Nephron (organoid): ENCODE data around the gene FUNDC2.

Experiments
- H3K27ac Mint-ChIP-seq, 3 experiments: 2 replicates each; pipeline ENCODE4 v1.8.0; 2020; ENCODE audit warnings: mixed read lengths in 3 of 3, mild to moderate bottlenecking in 2 of 3, moderate library complexity in 1 of 3
- H3K27me3 Mint-ChIP-seq: 2 replicates; pipeline ENCODE4 v1.8.0; 2021; ENCODE audit warnings: low read depth, mild to moderate bottlenecking, moderate library complexity, mixed read lengths
- H3K36me3 Mint-ChIP-seq: 2 replicates; pipeline ENCODE4 v1.8.0; 2020; ENCODE audit warnings: low read depth, mixed read lengths
- H3K4me1 Mint-ChIP-seq: 2 replicates; pipeline ENCODE4 v1.8.0; 2020; ENCODE audit warnings: mixed read lengths
- H3K4me3 Mint-ChIP-seq, 3 experiments: 2 replicates each; pipeline ENCODE4 v1.8.0; 2020; ENCODE audit warnings: mild to moderate bottlenecking in 3 of 3, mixed read lengths in 3 of 3, moderate library complexity in 2 of 3
- H3K9me3 Mint-ChIP-seq: 2 replicates; pipeline ENCODE4 v1.8.0; 2020; ENCODE audit warnings: mixed read lengths
- CTCF ChIP-seq, 3 experiments: fragments of 200-600 bp; sonication (generic); IDR thresholded peaks; one replicate each; pipeline ENCODE4 v1.5.0; 2021; ENCODE audit warnings: antibody characterized with exemption in 3 of 3; ENCODE audit not compliant: unreplicated experiment in 3 of 3

Gene FUNDC2

GRCh38 chrX:155055494-155055893 is 28.9 kb downstream of the FUNDC2 start:
- no peak for TF ChIP-seq CTCF (IDR thresholded peaks at IDR 0.05; ENCODE audit: unreplicated experiment in 3 of 3)
- Mint-ChIP-seq H3K9me3 (no peaks in the 10 kb centered on the region), H3K4me1 (peaks cover 5% of the 10 kb centered on the region), H3K4me3 (no peak overlapping the region), H3K27ac (no peak overlapping the region), H3K27me3 (no peaks in the 10 kb centered on the region), H3K36me3 (peaks cover 14% of the 10 kb centered on the region)

GRCh38 chrX:155056471-155056870 is 29.8 kb downstream of the FUNDC2 start:
- H3K4me3 Mint-ChIP-seq = no peak overlapping the region
- no peak for TF ChIP-seq CTCF (IDR thresholded peaks at IDR 0.05; ENCODE audit: unreplicated experiment in 3 of 3)
- no peaks in the 10 kb centered on the region for H3K9me3 Mint-ChIP-seq
- peaks cover 5% of the 10 kb centered on the region for H3K4me1 Mint-ChIP-seq
- no peaks in the 10 kb centered on the region for H3K27me3 Mint-ChIP-seq
- H3K36me3 Mint-ChIP-seq = peaks cover 12% of the 10 kb centered on the region
- H3K27ac Mint-ChIP-seq = no peak overlapping the region

GRCh38 chrX:155056877-155057792 is 30.5 kb downstream of the FUNDC2 start:
- Mint-ChIP-seq H3K4me3 (no peak overlapping the region), H3K4me1 (peaks cover 5% of the 10 kb centered on the region), H3K36me3 (peaks cover 11% of the 10 kb centered on the region), H3K9me3 (no peaks in the 10 kb centered on the region), H3K27ac (peak overlapping the region in 1 of 3 experiments; percentile 60), H3K27me3 (no peaks in the 10 kb centered on the region)
- TF ChIP-seq CTCF (IDR thresholded peaks at IDR 0.05; ENCODE audit: unreplicated experiment in 3 of 3) = peak; percentile 64 to 77 (median 65)

GRCh38 chrX:155061760-155062159 is 35.1 kb downstream of the FUNDC2 start:
- Mint-ChIP-seq H3K4me3 (no peak overlapping the region), H3K4me1 (peaks cover 5% of the 10 kb centered on the region), H3K9me3 (no peaks in the 10 kb centered on the region), H3K36me3 (peaks cover 4% of the 10 kb centered on the region), H3K27ac (no peak overlapping the region), H3K27me3 (no peaks in the 10 kb centered on the region)
- TF ChIP-seq CTCF (IDR thresholded peaks at IDR 0.05; ENCODE audit: unreplicated experiment in 3 of 3) = no peak

GRCh38 chrX:155065035-155065734 is 38.5 kb downstream of the FUNDC2 start:
- Mint-ChIP-seq H3K4me1 (peaks cover 9% of the 10 kb centered on the region), H3K4me3 (no peak overlapping the region), H3K27me3 (no peaks in the 10 kb centered on the region), H3K27ac (no peak overlapping the region), H3K36me3 (peaks cover 4% of the 10 kb centered on the region), H3K9me3 (peaks cover 4% of the 10 kb centered on the region)
- no peak for TF ChIP-seq CTCF (IDR thresholded peaks at IDR 0.05; ENCODE audit: unreplicated experiment in 3 of 3)
